GM21360 (cell line): ENCODE results near the gene ENPP7.
"Not testable (repeated sequence)": the region's sequence is repeated elsewhere in the genome, so short reads cannot be mapped to it uniquely, and the experiment has no call there.

Experiments
- ATAC-seq: cut with Tn5 transposase; IDR thresholded peaks from one replicate; pipeline ENCODE4 v1.9.1; 2021; ENCODE audit warnings: mild to moderate bottlenecking, moderate library complexity; ENCODE audit not compliant: unreplicated experiment

Gene ENPP7

DNA sequence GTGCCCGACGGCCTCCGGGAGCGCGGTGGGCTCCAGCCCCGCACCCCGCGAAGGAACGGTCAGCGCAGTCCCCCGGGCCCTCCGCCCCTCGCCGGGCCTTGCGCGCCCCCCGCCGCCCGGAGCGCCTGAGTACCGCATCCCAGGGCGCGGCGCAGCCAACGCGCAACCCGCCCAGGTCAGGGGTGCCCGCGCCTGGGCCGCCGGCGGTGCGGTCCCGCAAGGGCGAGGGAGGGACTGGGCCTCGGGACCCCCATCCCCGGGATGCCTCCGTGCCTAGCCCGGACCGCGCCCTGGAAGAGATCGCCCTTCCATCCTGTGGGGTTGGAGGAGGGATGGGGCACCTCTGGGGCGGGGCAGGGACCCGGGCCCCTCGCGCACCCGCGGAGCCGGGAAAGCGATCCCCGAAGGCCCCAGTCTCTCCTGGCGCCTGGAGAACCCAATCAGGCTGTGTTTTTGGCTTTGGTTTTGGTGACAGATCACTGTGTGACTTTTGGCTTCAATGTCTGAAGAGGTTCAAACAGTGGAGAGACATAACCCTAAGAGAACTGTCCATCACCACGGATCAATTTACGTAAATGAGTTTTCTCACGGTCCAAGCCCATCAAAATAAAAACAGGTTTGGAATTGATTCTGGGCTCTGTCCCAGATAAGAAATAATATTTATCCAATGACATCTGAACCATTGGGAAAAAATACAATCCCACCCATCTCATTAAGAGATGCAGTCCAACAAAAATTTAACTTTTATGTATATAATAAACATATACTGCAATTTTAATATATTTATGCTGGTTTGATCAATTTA is 17.8 kb downstream of the ENPP7 start:
- ATAC-seq, result no peak

DNA sequence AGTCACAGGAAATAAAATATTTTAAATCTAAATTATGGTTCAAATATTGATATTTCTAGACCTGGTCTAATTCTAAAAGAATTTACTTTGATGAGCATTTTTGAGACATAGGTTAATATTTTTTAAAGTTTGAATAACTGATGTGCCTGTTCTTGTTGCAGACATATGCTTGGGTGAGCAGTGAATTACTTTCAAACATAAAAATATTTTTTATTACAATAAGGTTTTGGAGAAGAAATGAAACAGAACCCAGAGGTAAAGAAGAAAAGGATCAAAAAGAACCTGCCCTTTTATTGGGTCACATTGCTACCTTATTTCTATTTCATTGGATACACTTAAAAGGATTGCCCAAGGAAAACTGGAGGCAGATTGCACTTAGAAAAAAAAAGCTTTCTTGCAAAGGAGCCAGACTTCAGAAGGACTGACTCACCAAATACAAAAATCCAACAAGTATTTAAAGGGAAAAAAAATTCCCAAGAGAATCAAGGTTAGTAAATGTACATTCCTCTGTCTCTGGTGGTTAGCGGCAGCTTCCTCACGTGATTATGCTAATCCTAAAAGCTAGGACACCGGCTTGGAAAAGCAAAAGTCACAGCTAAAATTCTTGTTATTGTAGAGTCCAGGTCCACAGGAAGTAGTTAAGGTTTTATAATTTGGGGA is 18.5 kb downstream of the ENPP7 start:
- no peak for ATAC-seq

DNA sequence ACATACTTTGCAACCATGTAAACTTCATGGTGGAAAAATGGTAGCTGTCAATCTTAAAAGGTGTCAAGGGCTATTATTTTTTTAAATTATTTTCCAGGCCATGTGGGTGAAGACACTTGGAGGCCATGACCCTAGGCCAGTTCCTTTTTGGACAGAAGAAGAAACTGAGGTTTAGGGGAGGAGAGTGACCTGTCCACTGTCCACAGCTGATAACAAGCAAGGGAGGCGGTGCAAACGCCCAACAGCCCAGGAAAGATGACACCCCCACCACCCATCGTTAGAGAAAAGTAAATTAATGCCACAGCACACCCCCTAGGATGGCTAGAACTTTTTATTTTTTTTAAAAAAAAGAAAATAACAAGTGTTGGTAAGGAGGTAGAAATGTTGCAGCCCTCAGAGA is 19.2 kb downstream of the ENPP7 start:
- no peak for ATAC-seq

DNA sequence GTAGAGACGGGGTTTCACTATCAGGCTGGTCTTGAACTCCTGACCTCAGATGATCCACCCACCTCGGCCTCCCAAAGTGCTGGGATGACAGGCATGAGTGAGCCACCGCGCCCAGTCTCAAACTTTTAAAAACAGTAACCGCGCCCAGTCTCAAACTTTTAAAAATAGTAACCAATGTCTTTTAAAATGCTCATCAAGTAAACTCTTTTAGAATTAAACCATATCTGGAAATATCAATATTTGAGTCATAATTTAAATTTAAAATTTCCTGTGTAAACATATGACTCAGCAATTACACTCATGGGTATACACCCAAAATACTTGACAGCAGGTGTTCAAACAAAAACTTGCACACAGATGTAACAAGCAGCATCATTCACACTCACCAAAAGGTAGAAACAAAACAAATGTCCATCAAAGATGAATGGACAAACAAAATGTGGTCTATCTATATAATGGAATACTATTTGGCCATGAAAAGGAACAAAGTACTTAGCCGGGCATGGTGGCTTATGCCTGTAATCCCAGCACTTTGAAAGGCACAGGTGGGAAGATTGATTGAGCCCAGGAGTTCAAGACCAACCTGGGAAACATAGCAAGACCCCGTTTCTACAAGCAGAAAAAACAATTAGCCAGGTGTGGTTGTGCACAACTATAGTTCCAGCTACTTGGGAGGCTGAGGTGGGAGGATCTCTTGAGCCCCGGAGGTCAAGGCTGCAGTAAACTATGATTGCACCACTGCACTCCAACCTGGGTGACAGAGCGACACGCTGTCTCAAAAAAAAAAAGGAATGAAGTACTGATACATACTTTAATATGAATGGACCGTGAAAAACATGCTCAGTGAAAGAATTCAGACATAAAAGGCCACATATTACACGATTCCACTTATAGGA is 20.2 kb downstream of the ENPP7 start:
- ATAC-seq, result no peak

DNA sequence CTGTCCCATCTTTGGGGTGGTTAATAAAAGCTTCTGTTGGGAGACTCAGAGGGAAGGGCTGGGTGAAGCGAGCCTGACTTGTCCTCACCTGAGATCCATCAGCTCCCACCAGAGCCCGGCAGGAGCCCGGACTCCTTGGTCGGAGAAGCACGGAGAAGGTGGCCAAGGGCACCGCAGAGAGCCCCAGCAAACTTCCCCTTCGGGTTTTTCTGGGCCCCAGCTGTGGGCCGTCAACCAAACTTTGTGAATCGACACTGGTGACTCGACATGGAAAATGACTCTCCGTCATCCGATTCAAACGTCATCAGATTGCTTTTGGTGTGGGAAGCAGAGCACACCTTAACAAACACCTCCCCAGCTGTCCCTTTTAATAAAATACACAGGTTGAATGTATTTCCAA is 21.4 kb downstream of the ENPP7 start:
- no peak for ATAC-seq

DNA sequence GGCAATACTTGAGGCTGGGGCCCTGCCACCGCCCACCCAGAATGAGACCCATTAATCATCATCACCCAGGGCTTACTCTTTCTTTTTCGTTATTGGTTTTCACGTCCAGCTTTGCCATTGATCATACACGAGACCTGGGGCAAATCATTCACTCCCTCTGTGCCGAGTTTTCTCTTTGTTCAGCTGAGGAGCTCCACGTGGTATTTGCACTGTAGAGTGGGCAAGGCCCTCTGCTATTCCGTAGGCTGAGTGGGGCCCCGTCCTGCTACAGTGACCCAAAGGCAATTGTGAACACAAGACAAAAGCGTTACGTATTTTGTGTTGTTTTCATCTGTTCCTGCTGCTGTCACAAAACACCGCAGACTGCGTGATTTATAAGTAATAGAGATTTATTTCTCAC is 23.6 kb downstream of the ENPP7 start:
- no peak for ATAC-seq

DNA sequence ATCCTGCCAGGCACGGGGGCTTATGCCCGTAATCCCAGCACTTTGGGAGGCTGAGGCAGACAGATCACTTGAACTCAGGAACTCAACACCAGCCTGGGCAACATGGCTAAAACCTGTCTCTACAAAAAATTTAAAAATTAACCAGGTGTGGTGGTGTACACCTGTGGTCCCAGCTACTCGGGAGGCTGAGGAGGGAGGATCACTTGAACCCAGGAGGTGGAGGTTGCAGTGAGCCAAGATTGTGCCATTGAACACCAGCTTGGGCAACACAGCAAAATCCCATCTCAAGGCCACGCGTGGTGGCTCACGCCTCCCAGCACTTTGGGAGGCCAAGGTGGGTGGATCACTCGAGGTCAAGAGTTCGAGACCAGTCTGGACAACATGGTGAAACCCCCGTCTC is 24.2 kb downstream of the ENPP7 start:
- not testable (repeated sequence) for ATAC-seq

DNA sequence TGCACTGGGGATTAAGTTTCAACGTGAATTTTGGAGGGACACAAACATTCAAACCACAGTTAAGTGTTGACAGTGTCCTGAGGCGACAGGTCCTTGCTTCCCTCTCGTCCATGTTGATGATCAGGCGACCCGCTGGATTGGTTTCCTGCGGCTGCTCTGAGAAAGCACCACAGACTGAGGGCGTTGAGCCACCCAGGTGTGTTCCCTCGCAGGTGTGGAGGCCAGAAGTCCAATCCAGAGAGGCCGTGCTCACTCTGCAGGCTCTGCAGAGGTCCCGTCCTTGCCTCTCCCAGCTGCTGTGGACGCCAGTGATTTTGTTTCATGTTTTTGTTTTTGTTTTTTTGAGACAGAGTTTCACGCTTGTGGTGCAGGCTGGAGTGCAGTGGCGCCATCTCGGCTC is 24.8 kb downstream of the ENPP7 start:
- no peak for ATAC-seq

DNA sequence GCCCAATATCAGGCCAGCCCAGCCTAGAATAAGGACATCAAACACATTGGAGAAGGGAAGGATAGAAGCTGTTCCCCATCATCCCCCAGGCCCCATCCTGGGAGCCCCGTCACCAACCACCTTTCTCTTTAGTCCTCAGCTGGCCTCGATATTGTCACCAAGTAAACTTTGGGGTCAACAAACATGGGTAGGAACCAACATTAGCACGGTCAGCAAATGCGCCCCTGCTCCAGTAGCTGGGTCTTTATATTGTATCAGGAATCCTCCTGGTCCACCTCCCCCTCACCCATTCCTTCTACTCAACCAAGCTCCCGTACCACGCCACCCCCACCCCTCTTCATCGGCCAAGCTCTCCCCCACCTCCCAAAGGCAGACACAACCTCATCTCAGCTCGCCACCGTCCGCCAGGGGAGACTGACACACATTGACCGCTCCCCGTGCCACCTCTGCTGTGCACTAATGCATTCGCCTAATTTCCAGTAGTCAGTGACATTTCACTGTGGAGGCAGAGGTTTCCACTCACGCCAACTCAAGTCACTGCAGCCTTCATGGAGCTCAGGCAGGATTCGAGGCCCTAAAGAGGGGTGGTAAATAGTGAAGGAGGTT is 26.5 kb downstream of the ENPP7 start:
- no peak for ATAC-seq

DNA sequence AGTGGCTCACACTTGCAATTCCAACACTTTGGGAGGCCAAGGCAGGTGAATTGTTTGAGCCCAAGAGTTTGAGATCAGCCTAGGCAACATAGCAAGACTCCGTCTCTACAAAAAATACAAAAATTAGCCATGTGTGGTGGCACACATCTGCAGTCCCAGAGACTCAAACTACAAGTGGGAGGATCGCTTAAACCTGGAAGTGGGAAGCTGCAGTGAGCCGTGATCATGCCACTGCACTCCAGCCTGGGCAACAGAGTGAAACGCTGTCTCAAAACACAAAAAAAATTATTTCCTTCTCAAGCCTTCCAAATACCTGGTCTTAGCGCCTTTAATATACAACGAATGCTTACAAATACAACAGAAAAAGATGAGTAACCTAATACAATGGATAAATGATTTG is 27.5 kb downstream of the ENPP7 start:
- no peak for ATAC-seq

DNA sequence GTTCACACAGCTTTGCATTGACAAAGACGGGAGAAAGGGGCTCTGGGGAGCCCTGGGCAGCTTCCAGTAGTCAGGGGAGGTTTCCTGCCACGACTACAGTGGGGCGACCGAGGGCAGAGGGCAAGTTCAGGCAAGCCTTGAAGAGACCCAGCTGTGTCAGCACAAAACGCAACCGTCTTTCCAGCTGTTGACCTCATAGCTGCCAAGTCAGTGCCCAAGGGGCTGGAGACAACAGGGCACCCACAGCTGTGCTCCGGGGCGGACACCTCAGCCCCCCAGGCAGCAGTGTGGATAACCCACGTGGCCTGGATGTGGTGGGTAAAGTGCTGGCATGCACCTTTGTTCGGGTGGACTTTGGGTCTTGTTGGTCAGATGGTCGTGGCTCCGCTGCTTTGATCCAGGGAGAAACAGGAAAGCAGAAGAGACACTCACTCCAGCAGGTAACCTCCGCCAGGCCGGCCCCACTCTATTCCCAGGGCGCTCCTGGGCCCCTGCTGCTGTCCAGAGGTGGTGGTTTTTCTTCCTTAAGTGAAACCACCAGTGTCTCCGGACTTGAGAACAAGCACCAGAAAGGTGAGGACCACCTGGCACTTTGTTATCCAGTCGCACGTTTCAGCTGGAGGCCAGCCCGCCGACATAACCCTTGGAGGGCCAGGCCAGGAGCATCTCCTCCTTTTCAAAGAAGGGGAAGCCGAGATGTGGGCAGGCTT is 29.6 kb downstream of the ENPP7 start:
- ATAC-seq, result no peak

DNA sequence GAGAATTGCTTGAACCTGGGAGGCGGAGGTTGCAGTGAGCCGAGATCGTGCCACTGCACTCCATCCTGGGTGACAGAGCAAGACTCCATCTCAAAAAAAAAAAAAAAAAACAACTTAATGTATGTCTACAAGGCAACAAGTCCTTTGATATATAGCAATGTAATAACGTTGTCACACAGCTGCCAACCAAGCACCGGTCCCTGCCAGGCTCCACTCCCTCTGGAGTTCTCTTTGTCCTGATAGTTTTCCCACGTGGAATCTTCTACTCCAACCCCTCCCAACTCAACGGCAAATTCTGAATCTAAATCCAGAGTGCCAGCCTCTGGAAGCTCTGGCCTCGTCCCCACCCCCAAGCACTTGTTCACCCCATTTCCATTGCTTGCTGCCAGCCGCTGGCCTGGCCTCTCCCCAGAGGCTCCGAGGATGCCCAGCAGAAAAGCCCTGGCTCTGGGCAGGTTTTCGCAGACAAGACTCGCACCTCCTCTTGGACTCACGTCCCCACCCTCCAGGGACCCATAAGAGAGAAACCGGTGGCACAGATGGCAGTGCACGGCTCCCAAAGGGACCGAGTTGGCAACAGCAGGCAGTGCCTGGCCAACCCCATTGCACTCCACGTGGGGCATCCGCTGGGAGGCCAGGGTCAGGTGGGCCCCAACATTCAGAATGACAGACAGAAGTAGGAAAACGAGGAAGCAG is 31.3 kb downstream of the ENPP7 start:
- no peak for ATAC-seq

DNA sequence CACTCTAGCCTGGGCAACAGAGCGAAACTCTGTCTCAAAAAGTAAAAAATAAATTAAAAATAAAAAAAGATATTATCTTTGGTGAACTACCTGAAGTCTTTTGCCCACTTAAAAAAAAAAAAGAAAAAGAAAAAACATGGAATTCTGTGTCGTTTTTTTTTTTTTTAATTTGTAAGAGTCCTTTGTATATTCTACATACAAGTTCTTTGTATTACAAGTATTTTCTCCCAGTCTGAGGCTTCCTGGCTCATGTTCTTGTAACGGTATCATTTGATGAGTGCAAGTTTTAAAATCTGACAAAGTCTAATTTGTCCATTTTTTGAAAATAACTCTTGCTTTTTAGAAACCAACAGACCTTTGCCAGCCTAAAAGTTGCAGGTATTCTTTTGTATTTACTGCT is 35.0 kb downstream of the ENPP7 start:
- no peak for ATAC-seq

DNA sequence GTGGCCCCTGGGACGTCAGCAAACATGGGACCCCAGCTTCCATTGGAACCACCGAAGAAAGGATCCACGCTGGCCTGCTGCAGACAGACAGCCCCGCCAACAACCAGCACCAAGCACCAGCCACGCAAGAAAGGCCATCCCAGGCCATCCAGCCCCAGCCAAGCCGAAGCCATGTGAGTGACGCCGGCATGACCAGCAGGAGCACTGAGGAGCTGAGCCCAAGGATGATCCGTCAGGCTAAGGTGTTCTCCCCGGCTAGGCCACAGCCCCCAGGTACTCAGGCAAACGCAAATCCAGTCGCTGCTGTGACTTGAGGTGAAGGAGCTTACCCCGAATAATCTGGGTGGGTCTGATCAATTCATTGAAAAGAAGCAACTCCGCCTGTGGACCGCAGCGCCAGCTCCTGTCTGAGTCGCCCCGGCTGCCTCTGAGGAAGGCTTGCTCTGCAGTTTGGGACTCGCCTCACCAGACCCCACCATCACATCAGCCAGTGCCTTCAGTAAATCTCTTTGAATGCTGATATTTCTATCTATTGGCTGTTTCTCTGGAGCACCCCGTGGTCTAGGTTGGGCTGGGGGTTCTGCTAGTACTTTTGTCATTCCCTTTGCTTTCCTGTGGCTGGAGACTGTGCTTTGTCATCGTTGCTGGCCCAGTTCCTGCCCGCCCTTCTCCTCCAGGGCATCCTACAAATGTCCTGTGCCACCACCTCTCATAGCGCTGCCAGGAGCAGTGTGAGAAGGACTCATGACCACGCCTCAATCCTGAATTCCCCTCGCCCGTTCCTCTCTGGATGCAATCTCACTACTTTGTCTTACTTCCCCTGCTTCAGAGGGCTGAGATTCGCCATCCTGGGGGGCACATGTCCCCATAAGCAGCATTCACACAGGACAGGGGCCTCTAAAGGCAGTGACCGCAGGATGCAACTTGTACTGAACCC is 39.1 kb downstream of the ENPP7 start:
- no peak for ATAC-seq

DNA sequence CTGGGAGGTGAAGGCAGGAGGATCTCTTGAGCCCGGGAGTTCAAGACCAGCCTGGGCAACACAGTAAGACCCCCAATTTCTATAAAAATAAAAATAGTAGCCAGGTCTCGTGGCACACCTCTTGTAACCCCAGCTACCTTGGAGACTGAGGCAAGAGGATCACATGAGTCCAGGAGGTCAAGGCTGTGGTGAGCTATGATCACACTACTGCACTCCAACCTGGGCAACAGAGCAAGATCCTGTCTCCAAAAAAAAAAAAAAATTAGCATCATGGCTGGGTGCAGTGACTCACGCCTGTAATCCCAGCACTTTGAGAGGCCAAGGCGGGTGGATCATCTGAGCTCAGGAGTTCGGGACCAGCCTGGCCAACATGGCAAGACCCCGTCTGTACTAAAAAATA is 40.5 kb downstream of the ENPP7 start:
- ATAC-seq, result no peak

DNA sequence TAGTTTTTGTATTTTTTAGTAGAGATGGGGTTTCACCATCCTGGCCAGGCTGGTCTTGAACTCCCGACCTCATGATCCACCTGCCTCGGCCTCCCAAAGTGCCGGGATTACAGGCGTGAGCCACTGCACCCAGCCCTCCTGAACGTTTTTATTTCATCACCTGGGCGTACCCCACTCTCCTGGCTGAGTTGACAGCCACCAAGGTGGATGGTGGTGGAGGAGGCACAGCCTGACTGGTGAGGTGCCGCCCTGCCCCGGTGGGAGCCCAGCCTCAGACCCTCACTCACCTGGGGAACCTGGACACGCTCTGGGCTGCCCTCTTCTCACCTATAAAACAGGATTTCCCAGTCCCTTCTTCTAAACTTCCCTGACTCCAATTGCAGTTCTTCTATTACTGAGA is 42.0 kb downstream of the ENPP7 start:
- ATAC-seq, result not testable (repeated sequence)

DNA sequence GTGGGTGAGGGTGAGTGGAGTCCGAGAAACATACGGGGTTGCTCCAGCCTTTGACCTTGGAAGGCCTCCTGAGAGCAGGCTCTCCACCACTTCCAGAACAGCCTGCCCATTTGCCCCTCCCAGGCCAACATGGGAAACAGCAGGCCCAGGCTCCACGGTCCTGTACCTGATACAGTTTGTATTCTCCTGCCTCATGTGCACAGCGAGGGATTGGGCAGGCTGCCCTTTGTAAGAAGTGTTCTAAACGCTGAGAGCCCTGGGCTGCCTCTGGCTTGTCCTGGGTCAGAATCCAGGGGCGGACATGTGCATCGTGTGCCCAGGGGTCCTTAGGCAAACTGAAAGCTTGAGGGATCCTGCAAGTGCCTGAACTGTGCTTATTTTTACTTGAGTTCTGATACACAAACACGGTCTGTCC is 43.8 kb downstream of the ENPP7 start:
- no peak for ATAC-seq

DNA sequence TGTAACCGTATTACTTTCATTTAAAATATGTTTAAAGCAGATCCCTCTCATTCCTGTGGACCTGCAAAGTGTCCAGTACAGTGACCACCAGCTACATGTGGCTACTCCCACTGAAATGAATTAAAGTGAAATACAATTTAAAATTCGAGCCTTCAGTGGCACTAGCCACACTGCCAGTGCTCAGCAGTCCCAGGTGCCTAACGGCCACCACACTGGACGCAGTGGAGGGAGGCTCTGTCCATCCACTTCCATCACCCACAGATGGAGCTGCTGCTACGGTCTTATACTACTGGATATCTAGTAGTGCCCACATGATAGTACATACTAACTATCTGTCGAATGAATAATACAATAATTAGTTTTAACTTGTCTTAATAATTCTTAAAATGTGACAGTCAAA is 44.9 kb downstream of the ENPP7 start:
- ATAC-seq, result no peak
